Breast epithelium (tissue), 3 donors: ENCODE data around the gene POLR2J3.
"Not testable (repeated sequence)": the region's sequence is repeated elsewhere in the genome, so short reads cannot be mapped to it uniquely, and the experiment has no call there.

Source experiments
- POLR2A ChIP-seq: fragments of 450-650 bp; IDR thresholded peaks from one replicate; pipeline ENCODE4 v1.6.1; 2016; ENCODE audit warnings: antibody characterized with exemption, mild to moderate bottlenecking, moderate library complexity
- POLR2AphosphoS5 ChIP-seq, 3 donors: sonication (generic); formaldehyde crosslinking; IDR thresholded peaks; one replicate each; pipeline ENCODE4 v1.6.1; 2017; ENCODE audit warnings: antibody characterized with exemption in 3 of 3
- TF ChIP-seq, protein P1 (sequence below), 3 donors: fragments of 450-650 bp; IDR thresholded peaks; one replicate each; pipeline ENCODE4 v1.5.1; 2016 to 2017; ENCODE audit warnings: antibody characterized with exemption in 3 of 3, mild to moderate bottlenecking in 3 of 3, moderate library complexity in 3 of 3

GRCh38 chr7:102544372-102544771 lies 28.0 kb downstream of the POLR2J3 start:
- TF ChIP-seq, protein P1, sequence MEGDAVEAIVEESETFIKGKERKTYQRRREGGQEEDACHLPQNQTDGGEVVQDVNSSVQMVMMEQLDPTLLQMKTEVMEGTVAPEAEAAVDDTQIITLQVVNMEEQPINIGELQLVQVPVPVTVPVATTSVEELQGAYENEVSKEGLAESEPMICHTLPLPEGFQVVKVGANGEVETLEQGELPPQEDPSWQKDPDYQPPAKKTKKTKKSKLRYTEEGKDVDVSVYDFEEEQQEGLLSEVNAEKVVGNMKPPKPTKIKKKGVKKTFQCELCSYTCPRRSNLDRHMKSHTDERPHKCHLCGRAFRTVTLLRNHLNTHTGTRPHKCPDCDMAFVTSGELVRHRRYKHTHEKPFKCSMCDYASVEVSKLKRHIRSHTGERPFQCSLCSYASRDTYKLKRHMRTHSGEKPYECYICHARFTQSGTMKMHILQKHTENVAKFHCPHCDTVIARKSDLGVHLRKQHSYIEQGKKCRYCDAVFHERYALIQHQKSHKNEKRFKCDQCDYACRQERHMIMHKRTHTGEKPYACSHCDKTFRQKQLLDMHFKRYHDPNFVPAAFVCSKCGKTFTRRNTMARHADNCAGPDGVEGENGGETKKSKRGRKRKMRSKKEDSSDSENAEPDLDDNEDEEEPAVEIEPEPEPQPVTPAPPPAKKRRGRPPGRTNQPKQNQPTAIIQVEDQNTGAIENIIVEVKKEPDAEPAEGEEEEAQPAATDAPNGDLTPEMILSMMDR (IDR thresholded peaks at IDR 0.05): not testable (repeated sequence)
- TF ChIP-seq POLR2AphosphoS5 (IDR thresholded peaks at IDR 0.05); POLR2A: not testable (repeated sequence)
